ENCODE results near the gene RBKS.

The RBKS gene

DNA sequence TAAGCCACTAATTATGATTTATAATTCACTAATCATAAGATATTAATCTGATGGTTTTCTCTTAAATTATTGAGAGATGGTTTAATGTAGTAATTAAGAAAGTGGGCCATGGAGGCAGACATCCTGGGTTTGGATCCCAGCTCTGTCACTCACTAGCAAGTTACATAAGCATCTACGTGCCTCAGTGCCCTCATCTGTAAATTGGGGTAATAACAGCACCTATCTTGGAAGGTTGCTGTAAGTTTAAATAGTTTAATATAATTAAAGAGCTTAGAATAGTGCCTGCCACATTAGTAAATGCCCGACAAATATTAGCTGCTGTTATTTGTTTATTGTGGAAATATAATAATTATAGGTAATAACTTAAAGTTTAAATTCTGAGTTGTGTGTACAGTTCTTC, 31.2 kb upstream of the RBKS start:
- WGBS (ENCODE audit: extremely low coverage, insufficient coverage, insufficient read length): no CpG with 5 or more reads among the region's 2 CpGs
- Histone ChIP-seq H3K9ac (ENCODE audit: low read length) (no peak overlapping the region), H3K4me1 (ENCODE audit: control insufficient read depth in 1 of 2, insufficient read depth in 2 of 2, low read length in 2 of 2) (peaks cover 0 to 3% of the 10 kb centered on the region in 2 experiments), H3K9me3 (ENCODE audit: insufficient read depth, low read depth, low read length) (no peaks in the 10 kb centered on the region), H3K79me2 (ENCODE audit: control insufficient read depth, insufficient read depth, low read length, poor library complexity) (no peaks in the 10 kb centered on the region), H2AK5ac (ENCODE audit: low read length) (no peak overlapping the region), H3K79me1 (ENCODE audit: low read length) (no peaks in the 10 kb centered on the region), H2AFZ (ENCODE audit: insufficient read depth, low read length, poor library complexity) (no peak overlapping the region), H3K4me3 (ENCODE audit: low read depth, low read length) (no peak overlapping the region), H3K14ac (ENCODE audit: low read length) (no peak overlapping the region), H3K18ac (ENCODE audit: low read length) (no peak overlapping the region), H3K4me2 (ENCODE audit: low read length) (no peak overlapping the region), H3K4ac (ENCODE audit: low read depth, low read length) (no peak overlapping the region), H4K91ac (ENCODE audit: low read depth, low read length) (no peak overlapping the region), H3K36me3 (ENCODE audit: control insufficient read depth in 1 of 2, insufficient read depth in 2 of 2, low read length in 2 of 2) (no peaks in the 10 kb centered on the region), H3K23ac (ENCODE audit: low read length) (no peak overlapping the region), H3K27ac (ENCODE audit: low read depth, low read length) (no peak overlapping the region), H4K12ac (ENCODE audit: low read depth, low read length) (no peak overlapping the region), H4K8ac (ENCODE audit: low read depth, low read length) (no peak overlapping the region), H2BK5ac (ENCODE audit: low read depth, low read length, poor library complexity) (no peak overlapping the region), H2BK12ac (ENCODE audit: low read length) (no peak overlapping the region), H2BK120ac (ENCODE audit: insufficient read depth, low read length, poor library complexity) (no peak overlapping the region), H3K27me3 (ENCODE audit: insufficient read depth, low read length) (no peaks in the 10 kb centered on the region)
- no peak for DNase-seq

DNA sequence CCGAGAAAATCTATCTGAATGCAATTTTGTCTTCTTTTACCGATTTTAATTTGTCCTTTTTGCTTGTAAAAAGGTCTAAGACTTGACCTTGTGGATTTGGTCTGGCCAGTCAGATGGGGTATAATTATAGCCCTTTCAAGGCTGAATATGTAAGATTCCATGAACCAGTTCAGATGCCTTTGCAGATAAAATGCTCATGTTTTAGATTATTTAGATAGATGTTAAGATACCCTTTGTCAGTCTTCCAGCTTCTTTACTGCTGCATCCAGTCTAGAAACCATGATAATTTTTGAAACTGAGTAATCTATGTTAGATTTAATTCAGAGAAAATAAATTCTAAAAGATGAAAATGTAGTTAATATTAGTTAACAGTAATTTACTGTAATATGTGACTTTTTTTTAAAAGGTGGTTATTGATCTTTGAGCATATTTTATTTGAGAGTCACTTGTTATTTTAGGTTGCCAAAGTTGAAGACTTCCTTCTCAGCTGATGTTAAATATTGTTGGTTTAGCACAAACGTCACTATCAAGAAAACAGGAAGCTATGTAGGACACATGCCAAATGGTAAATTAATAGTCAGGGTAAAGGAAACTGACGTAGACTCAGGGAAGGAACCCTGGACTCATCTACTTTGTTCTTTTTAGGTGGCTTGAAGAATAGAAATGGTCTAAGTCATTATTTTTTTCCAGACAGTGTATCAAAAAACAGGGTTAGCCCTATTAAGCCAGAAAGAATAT, 30.1 kb upstream of the RBKS start:
- H2BK5ac ChIP-seq (ENCODE audit: low read depth, low read length, poor library complexity): no peak overlapping the region
- H3K14ac ChIP-seq (ENCODE audit: low read length): no peak overlapping the region
- no peaks in the 10 kb centered on the region for H3K4me1 ChIP-seq (ENCODE audit: control insufficient read depth in 1 of 2, insufficient read depth in 2 of 2, low read length in 2 of 2)
- H3K4me2 ChIP-seq (ENCODE audit: low read length): no peak overlapping the region
- H3K9ac ChIP-seq (ENCODE audit: low read length): no peak overlapping the region
- no peak overlapping the region for H4K12ac ChIP-seq (ENCODE audit: low read depth, low read length)
- no peaks in the 10 kb centered on the region for H3K79me1 ChIP-seq (ENCODE audit: low read length)
- DNase-seq: peak; percentile 6 to 83
- no peak overlapping the region for H2BK120ac ChIP-seq (ENCODE audit: insufficient read depth, low read length, poor library complexity)
- H3K27ac ChIP-seq (ENCODE audit: low read depth, low read length): no peak overlapping the region
- H3K4me3 ChIP-seq (ENCODE audit: low read depth, low read length): no peak overlapping the region
- H3K9me3 ChIP-seq (ENCODE audit: insufficient read depth, low read depth, low read length): no peaks in the 10 kb centered on the region
- no peak overlapping the region for H2AK5ac ChIP-seq (ENCODE audit: low read length)
- no peak overlapping the region for H4K8ac ChIP-seq (ENCODE audit: low read depth, low read length)
- H3K4ac ChIP-seq (ENCODE audit: low read depth, low read length): no peak overlapping the region
- no peaks in the 10 kb centered on the region for H3K27me3 ChIP-seq (ENCODE audit: insufficient read depth, low read length)
- H2BK12ac ChIP-seq (ENCODE audit: low read length): no peak overlapping the region
- no CpG with 5 or more reads among the region's 4 CpGs for WGBS (ENCODE audit: extremely low coverage, insufficient coverage, insufficient read length)
- no peaks in the 10 kb centered on the region for H3K36me3 ChIP-seq (ENCODE audit: control insufficient read depth in 1 of 2, insufficient read depth in 2 of 2, low read length in 2 of 2)
- H3K18ac ChIP-seq (ENCODE audit: low read length): no peak overlapping the region
- no peak overlapping the region for H4K91ac ChIP-seq (ENCODE audit: low read depth, low read length)
- no peak overlapping the region for H3K23ac ChIP-seq (ENCODE audit: low read length)
- no peak overlapping the region for H2AFZ ChIP-seq (ENCODE audit: insufficient read depth, low read length, poor library complexity)
- no peaks in the 10 kb centered on the region for H3K79me2 ChIP-seq (ENCODE audit: control insufficient read depth, insufficient read depth, low read length, poor library complexity)

DNA sequence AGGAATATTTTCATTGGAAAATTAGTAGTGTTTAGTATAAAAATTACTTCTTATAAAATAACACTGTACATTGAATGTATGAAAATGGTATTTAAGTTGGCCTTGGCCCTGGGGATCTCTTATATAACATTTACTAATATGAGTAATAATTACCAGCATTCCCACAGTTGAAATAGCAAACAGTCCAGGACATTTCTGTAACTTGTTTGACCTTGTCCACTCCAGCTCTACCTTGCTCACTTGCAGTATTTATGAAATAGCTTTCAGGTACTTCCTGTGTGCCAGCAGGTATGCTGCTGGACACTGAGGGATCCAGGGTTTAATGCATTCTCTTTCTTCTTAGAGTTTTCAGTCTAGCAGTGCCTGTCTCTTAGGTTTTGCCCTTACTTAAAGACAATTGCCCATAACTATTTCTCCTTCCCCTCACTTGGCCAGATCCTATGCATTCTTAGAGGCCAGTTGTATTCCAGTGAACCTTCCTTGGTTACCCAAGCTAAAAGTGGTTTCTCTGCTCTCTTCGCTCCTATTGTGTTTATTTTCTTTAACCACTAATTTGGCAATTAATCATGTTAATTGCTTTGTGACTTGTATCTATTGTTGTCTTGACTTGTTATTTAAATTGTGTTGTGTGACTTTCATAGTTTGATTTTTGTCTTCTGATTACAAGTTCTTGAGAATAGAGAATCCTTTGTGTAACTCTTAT, 26.3 kb upstream of the RBKS start:
- Histone ChIP-seq H3K14ac (ENCODE audit: low read length) (no peak overlapping the region), H4K91ac (ENCODE audit: low read depth, low read length) (no peak overlapping the region), H2BK120ac (ENCODE audit: insufficient read depth, low read length, poor library complexity) (no peak overlapping the region), H3K4ac (ENCODE audit: low read depth, low read length) (no peak overlapping the region), H3K4me2 (ENCODE audit: low read length) (no peak overlapping the region), H4K12ac (ENCODE audit: low read depth, low read length) (no peak overlapping the region), H3K27me3 (ENCODE audit: insufficient read depth, low read length) (no peaks in the 10 kb centered on the region), H3K27ac (ENCODE audit: low read depth, low read length) (no peak overlapping the region), H3K4me3 (ENCODE audit: low read depth, low read length) (no peak overlapping the region), H3K79me2 (ENCODE audit: control insufficient read depth, insufficient read depth, low read length, poor library complexity) (no peaks in the 10 kb centered on the region), H3K79me1 (ENCODE audit: low read length) (no peaks in the 10 kb centered on the region), H2AK5ac (ENCODE audit: low read length) (no peak overlapping the region), H3K36me3 (ENCODE audit: control insufficient read depth in 1 of 2, insufficient read depth in 2 of 2, low read length in 2 of 2) (no peaks in the 10 kb centered on the region), H3K9me3 (ENCODE audit: insufficient read depth, low read depth, low read length) (no peaks in the 10 kb centered on the region), H4K8ac (ENCODE audit: low read depth, low read length) (no peak overlapping the region), H2BK5ac (ENCODE audit: low read depth, low read length, poor library complexity) (no peak overlapping the region), H2BK12ac (ENCODE audit: low read length) (no peak overlapping the region), H3K9ac (ENCODE audit: low read length) (no peak overlapping the region), H3K18ac (ENCODE audit: low read length) (no peak overlapping the region), H3K23ac (ENCODE audit: low read length) (no peak overlapping the region), H3K4me1 (ENCODE audit: control insufficient read depth in 1 of 2, insufficient read depth in 2 of 2, low read length in 2 of 2) (no peaks in the 10 kb centered on the region), H2AFZ (ENCODE audit: insufficient read depth, low read length, poor library complexity) (no peak overlapping the region)
- DNase-seq: peak in 1 of 2 donors; percentile 7
- WGBS (ENCODE audit: extremely low coverage, insufficient coverage, insufficient read length): no CpG with 5 or more reads among the region's 1 CpG

DNA sequence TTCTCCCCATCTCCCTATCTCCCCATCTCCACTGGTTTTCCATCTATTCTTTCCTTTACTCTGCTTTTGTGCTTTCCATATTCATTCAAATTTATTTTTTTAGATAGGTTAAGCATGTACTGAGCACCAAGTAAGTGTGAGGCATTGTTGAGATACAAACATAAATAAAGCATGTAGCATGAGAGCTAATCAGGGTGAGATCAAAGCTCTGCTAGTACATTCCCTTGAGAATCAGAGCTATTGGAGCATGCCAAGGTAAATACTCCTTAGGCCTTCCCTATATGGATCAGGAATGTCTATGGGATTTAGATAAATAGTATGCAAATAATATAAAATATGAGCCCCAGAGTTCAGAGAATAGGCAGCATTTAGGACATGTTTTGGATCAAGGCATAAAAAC, 25.7 kb upstream of the RBKS start:
- H3K23ac ChIP-seq (ENCODE audit: low read length): no peak overlapping the region
- H4K12ac ChIP-seq (ENCODE audit: low read depth, low read length): no peak overlapping the region
- H3K27ac ChIP-seq (ENCODE audit: low read depth, low read length): no peak overlapping the region
- H3K4me3 ChIP-seq (ENCODE audit: low read depth, low read length): no peak overlapping the region
- H3K4me1 ChIP-seq (ENCODE audit: control insufficient read depth in 1 of 2, insufficient read depth in 2 of 2, low read length in 2 of 2): no peaks in the 10 kb centered on the region
- H4K91ac ChIP-seq (ENCODE audit: low read depth, low read length): no peak overlapping the region
- no peak overlapping the region for H3K9ac ChIP-seq (ENCODE audit: low read length)
- H2BK120ac ChIP-seq (ENCODE audit: insufficient read depth, low read length, poor library complexity): no peak overlapping the region
- H3K79me2 ChIP-seq (ENCODE audit: control insufficient read depth, insufficient read depth, low read length, poor library complexity): no peaks in the 10 kb centered on the region
- no peak overlapping the region for H2BK12ac ChIP-seq (ENCODE audit: low read length)
- H3K27me3 ChIP-seq (ENCODE audit: insufficient read depth, low read length): no peaks in the 10 kb centered on the region
- no peak overlapping the region for H4K8ac ChIP-seq (ENCODE audit: low read depth, low read length)
- H3K79me1 ChIP-seq (ENCODE audit: low read length): no peaks in the 10 kb centered on the region
- no peaks in the 10 kb centered on the region for H3K9me3 ChIP-seq (ENCODE audit: insufficient read depth, low read depth, low read length)
- no peak overlapping the region for H3K18ac ChIP-seq (ENCODE audit: low read length)
- no peak overlapping the region for H2AK5ac ChIP-seq (ENCODE audit: low read length)
- no peaks in the 10 kb centered on the region for H3K36me3 ChIP-seq (ENCODE audit: control insufficient read depth in 1 of 2, insufficient read depth in 2 of 2, low read length in 2 of 2)
- no peak overlapping the region for H3K14ac ChIP-seq (ENCODE audit: low read length)
- H3K4me2 ChIP-seq (ENCODE audit: low read length): no peak overlapping the region
- DNase-seq: no peak
- H3K4ac ChIP-seq (ENCODE audit: low read depth, low read length): no peak overlapping the region
- H2AFZ ChIP-seq (ENCODE audit: insufficient read depth, low read length, poor library complexity): no peak overlapping the region
- H2BK5ac ChIP-seq (ENCODE audit: low read depth, low read length, poor library complexity): no peak overlapping the region

Data from trophoblast cell (in vitro differentiated cells and primary cell).